H9 (cell line): ENCODE data around the gene RSF1. TPM values are rescaled to one million over a fixed set of nuclear protein-coding genes. Genes with fewer than 3 reads are reported as not detected.
"Not testable (repeated sequence)": the region's sequence is repeated elsewhere in the genome, so short reads cannot be mapped to it uniquely, and the experiment has no call there.

ENCODE experiments used
- DNase-seq: peaks from one replicate; pipeline ENCODE4 v3.0.0-alpha.2; 2017
- H2AFZ ChIP-seq: one replicate; pipeline ENCODE4 v1.6.1; 2013; ENCODE audit warnings: mild to moderate bottlenecking, low read length, control low read depth, moderate library complexity
- H2AK5ac ChIP-seq: 2 replicates; pipeline ENCODE4 v1.6.1; 2013; ENCODE audit warnings: low read length, control low read depth, mixed read lengths; ENCODE audit not compliant: insufficient read length
- H2BK120ac ChIP-seq: one replicate; pipeline ENCODE4 v1.6.1; 2013; ENCODE audit warnings: low read depth, mild to moderate bottlenecking, low read length, control low read depth, inconsistent platforms; ENCODE audit not compliant: poor library complexity, severe bottlenecking
- H2BK12ac ChIP-seq: 2 replicates; pipeline ENCODE4 v1.6.1; 2013; ENCODE audit warnings: low read length, control low read depth, mixed read lengths, low read depth; ENCODE audit not compliant: insufficient read length
- H2BK15ac ChIP-seq: 2 replicates; pipeline ENCODE4 v1.6.1; 2013; ENCODE audit warnings: low read depth, low read length, control low read depth
- H2BK20ac ChIP-seq: one replicate; pipeline ENCODE4 v1.6.1; 2013; ENCODE audit warnings: low read depth, mild to moderate bottlenecking, low read length, control low read depth, inconsistent platforms; ENCODE audit not compliant: poor library complexity, severe bottlenecking
- H2BK5ac ChIP-seq: 2 replicates; pipeline ENCODE4 v1.6.1; 2013; ENCODE audit warnings: low read length, control low read depth, mixed read lengths; ENCODE audit not compliant: insufficient read length
- H3K14ac ChIP-seq: 2 replicates; pipeline ENCODE4 v1.6.1; 2013; ENCODE audit warnings: low read length, control low read depth; ENCODE audit not compliant: insufficient read depth
- H3K18ac ChIP-seq: 2 replicates; pipeline ENCODE4 v1.6.1; 2013; ENCODE audit warnings: low read depth, mild to moderate bottlenecking, mixed read lengths, low read length, control low read depth; ENCODE audit not compliant: insufficient read length
- H3K23ac ChIP-seq: 2 replicates; pipeline ENCODE4 v1.6.1; 2013; ENCODE audit warnings: low read length, control low read depth, mixed read lengths, low read depth; ENCODE audit not compliant: insufficient read length
- H3K23me2 ChIP-seq: 2 replicates; pipeline ENCODE4 v1.6.1; 2013; ENCODE audit warnings: low read depth, mild to moderate bottlenecking, mixed read lengths, low read length, control low read depth; ENCODE audit not compliant: insufficient read length, poor library complexity, severe bottlenecking
- H3K27ac ChIP-seq: 2 replicates; pipeline ENCODE4 v1.5.1; 2013; ENCODE audit warnings: low read length, control low read depth, mixed read lengths, low read depth; ENCODE audit not compliant: insufficient read length
- H3K27me3 ChIP-seq: 2 replicates; pipeline ENCODE4 v1.6.1; 2013; ENCODE audit warnings: low read length, control low read depth, inconsistent platforms; ENCODE audit not compliant: insufficient read depth
- H3K4ac ChIP-seq: 2 replicates; pipeline ENCODE4 v1.6.1; 2013; ENCODE audit warnings: low read depth, mild to moderate bottlenecking, control low read depth, inconsistent platforms, low read length, moderate library complexity
- H3K4me1 ChIP-seq: 2 replicates; pipeline ENCODE4 v1.6.1; 2013; ENCODE audit warnings: low read length, control low read depth, inconsistent platforms; ENCODE audit not compliant: insufficient read depth
- H3K4me2 ChIP-seq: 2 replicates; pipeline ENCODE4 v1.6.1; 2013; ENCODE audit warnings: low read length, control low read depth, mixed read lengths; ENCODE audit not compliant: insufficient read length, insufficient read depth
- H3K56ac ChIP-seq: 2 replicates; pipeline ENCODE4 v1.6.1; 2013; ENCODE audit warnings: low read depth, mild to moderate bottlenecking, mixed read lengths, low read length, control low read depth; ENCODE audit not compliant: insufficient read length
- H3K79me1 ChIP-seq: 2 replicates; pipeline ENCODE4 v1.6.1; 2013; ENCODE audit warnings: low read depth, mild to moderate bottlenecking, moderate library complexity, low read length, control low read depth, inconsistent platforms; ENCODE audit not compliant: insufficient read depth, poor library complexity, severe bottlenecking
- H3K79me2 ChIP-seq: 2 replicates; pipeline ENCODE4 v1.6.1; 2013; ENCODE audit warnings: low read length, control low read depth, inconsistent platforms; ENCODE audit not compliant: insufficient read depth
- H3K9ac ChIP-seq: 2 replicates; pipeline ENCODE4 v1.6.1; 2013; ENCODE audit warnings: low read length, control low read depth, mixed read lengths; ENCODE audit not compliant: insufficient read length; ENCODE audit errors: extremely low read depth
- H3K9me3 ChIP-seq: one replicate; pipeline ENCODE4 v1.6.1; 2013; ENCODE audit warnings: low read depth, low read length, inconsistent platforms; ENCODE audit not compliant: control insufficient read depth
- H3T11ph ChIP-seq: one replicate; pipeline ENCODE4 v1.6.1; 2013; ENCODE audit warnings: mild to moderate bottlenecking, low read length, control low read depth, inconsistent platforms
- H4K20me1 ChIP-seq: one replicate; pipeline ENCODE4 v1.6.1; 2013; ENCODE audit not compliant: control insufficient read depth, insufficient read length, insufficient read depth
- H4K5ac ChIP-seq: 2 replicates; pipeline ENCODE4 v1.6.1; 2013; ENCODE audit warnings: low read depth, mild to moderate bottlenecking, mixed read lengths, low read length, control low read depth; ENCODE audit not compliant: insufficient read length
- H4K8ac ChIP-seq: replicated peaks from 2 replicates; pipeline ENCODE4 v1.6.1; 2013; ENCODE audit warnings: low read length, control low read depth, mixed read lengths, low read depth; ENCODE audit not compliant: insufficient read length
- H4K91ac ChIP-seq: 2 replicates; pipeline ENCODE4 v1.6.1; 2013; ENCODE audit warnings: low read depth, mild to moderate bottlenecking, moderate library complexity, mixed read lengths, low read length, control low read depth; ENCODE audit not compliant: insufficient read length
- H3K27ac Mint-ChIP-seq, 3 experiments: 2 replicates in 2 of 3; 3 replicates in 1 of 3; pipeline ENCODE4 v1.8.0; 2020 to 2021; ENCODE audit warnings: mixed read lengths in 3 of 3, mild to moderate bottlenecking in 1 of 3, moderate library complexity in 1 of 3
- H3K27me3 Mint-ChIP-seq: 2 replicates; pipeline ENCODE4 v1.8.0; 2021; ENCODE audit warnings: low read depth, mild to moderate bottlenecking, moderate library complexity, mixed read lengths
- H3K36me3 Mint-ChIP-seq, 3 experiments: 2 replicates in 2 of 3; 3 replicates in 1 of 3; pipeline ENCODE4 v1.8.0; 2020 to 2021; ENCODE audit warnings: low read depth in 3 of 3, mixed read lengths in 3 of 3; ENCODE audit not compliant: insufficient read depth in 1 of 3
- H3K4me1 Mint-ChIP-seq, 2 experiments: 2 replicates each; pipeline ENCODE4 v1.8.0; 2020; ENCODE audit warnings: mixed read lengths in 2 of 2
- H3K4me3 Mint-ChIP-seq, 2 experiments: 2 replicates in 1 of 2; 3 replicates in 1 of 2; pipeline ENCODE4 v1.8.0; 2020 to 2021; ENCODE audit warnings: mild to moderate bottlenecking in 2 of 2, mixed read lengths in 2 of 2, moderate library complexity in 1 of 2
- H3K9me3 Mint-ChIP-seq, 2 experiments: 2 replicates in 1 of 2; 3 replicates in 1 of 2; pipeline ENCODE4 v1.8.0; 2020; ENCODE audit warnings: mild to moderate bottlenecking in 2 of 2, mixed read lengths in 2 of 2, moderate library complexity in 1 of 2
- WGBS: extraction: QIAGEN DNeasy Blood & Tissue Kit; methylation state at CpG from one replicate; pipeline ENCODE4 v1.1.7; 2013; ENCODE audit warnings: missing lambda C conversion rate, low lambda C conversion rate, mixed read lengths; ENCODE audit not compliant: insufficient read length; ENCODE audit errors: extremely low coverage; 5-methylcytosine and 5-hydroxymethylcytosine counted together
- total RNA-seq: library from RNA; stranded (reverse); gene quantifications from 2 replicates; pipeline ENCODE4 v1.2.1, GENCODE V29; 2021

Gene RSF1
- total RNA-seq, 1 experiment from 2014 or later: 82.6 TPM

GRCh38 chr11:77857906-77858457 lies 37.5 kb upstream of the RSF1 start:
- H3K4me3 Mint-ChIP-seq, H4K91ac ChIP-seq, H2BK20ac ChIP-seq, H2BK120ac ChIP-seq, H4K8ac ChIP-seq, H2BK5ac ChIP-seq, H3K4me1 Mint-ChIP-seq, H3K4me2 ChIP-seq, H4K20me1 ChIP-seq, H3K27me3 ChIP-seq, H3K18ac ChIP-seq, H2BK15ac ChIP-seq, H4K5ac ChIP-seq, H2AK5ac ChIP-seq, H3K9ac ChIP-seq, H3K23ac ChIP-seq, H3K79me2 ChIP-seq, H2AFZ ChIP-seq, H3T11ph ChIP-seq, H3K4me1 ChIP-seq, H3K56ac ChIP-seq, H3K23me2 ChIP-seq, DNase-seq, H3K4ac ChIP-seq, H3K27me3 Mint-ChIP-seq, H2BK12ac ChIP-seq, H3K14ac ChIP-seq, H3K27ac ChIP-seq, H3K27ac Mint-ChIP-seq, H3K79me1 ChIP-seq: not testable (repeated sequence)
- Mint-ChIP-seq H3K36me3 (peaks cover 38 to 46% (median 46%) of the 10 kb centered on the region in 3 experiments), H3K9me3 (peaks cover 39 to 40% of the 10 kb centered on the region in 2 experiments)
- no CpG with 5 or more reads among the region's 10 CpGs for WGBS
- H3K9me3 ChIP-seq: peaks cover 22% of the 10 kb centered on the region
